Measurements from ENCODE around the gene LRP11. TPM values are rescaled to one million over a fixed set of nuclear protein-coding genes. Genes with fewer than 3 reads are reported as not detected.

The LRP11 gene
- total and polyA plus RNA-seq, 2 experiments from 2014 or later, result 50.3 to 108 TPM

GRCh38 chr6:149887343-149887742 is 23.2 kb upstream of the LRP11 start:
- in situ Hi-C loops (cut with MboI), result no loop called here
- DNase-seq, result peak; percentile 93
- Histone ChIP-seq H2AFZ (no peak overlapping the region), H3K4me1 (ENCODE audit: insufficient read depth) (peaks cover 64% of the 10 kb centered on the region), H3K9ac (peak overlapping the region; percentile 48), H3F3A (ENCODE audit: insufficient read depth) (peaks cover 46% of the 10 kb centered on the region), H3K4me2 (ENCODE audit: unreplicated experiment) (peak overlapping the region; percentile 61), H3K36me3 (ENCODE audit: low read depth) (no peaks in the 10 kb centered on the region), H3K9me2 (ENCODE audit: insufficient read depth) (no peaks in the 10 kb centered on the region), H4K20me1 (ENCODE audit: insufficient read depth) (no peaks in the 10 kb centered on the region), H3K4me3 (no peak overlapping the region), H3K27ac (peak overlapping the region; percentile 75), H3K9me3 (ENCODE audit: low read depth) (no peaks in the 10 kb centered on the region), H3K79me2 (ENCODE audit: insufficient read depth) (no peaks in the 10 kb centered on the region), H3K27me3 (replicated peaks; ENCODE audit: insufficient read depth) (no peaks in the 10 kb centered on the region)
- TF ChIP-seq EZH2 (IDR thresholded peaks at IDR 0.05; ENCODE audit: insufficient read depth, poor library complexity, severe bottlenecking) (no peak), EZH2phosphoT487 (IDR thresholded peaks at IDR 0.05; ENCODE audit: insufficient read depth, low read depth) (no peak)
- WGBS, 2 experiments (ENCODE audit: low coverage in 1 of 2, low lambda C conversion rate in 2 of 2, missing lambda C conversion rate in 2 of 2), result 1% methylated on average over 3 of the region's 3 CpGs

DNA sequence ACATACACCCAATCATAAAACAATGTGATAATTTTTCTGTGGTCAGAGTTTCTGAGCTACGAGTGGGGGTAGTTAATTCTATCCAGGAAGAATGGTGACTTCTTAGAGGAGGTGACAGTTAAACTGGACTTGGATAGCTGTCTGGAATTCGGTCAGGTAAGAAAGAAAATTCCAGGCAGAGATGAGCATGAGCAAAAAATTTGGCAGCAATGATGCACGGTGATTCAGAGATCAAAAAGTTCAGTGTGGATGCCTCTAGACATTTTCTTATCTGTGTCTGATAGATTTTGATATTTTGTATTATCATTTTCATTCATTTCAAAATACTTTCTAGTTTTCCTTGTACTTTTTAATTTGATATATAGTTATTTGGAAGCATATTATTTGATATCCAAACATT is 21.7 kb upstream of the LRP11 start:
- no peaks in the 10 kb centered on the region for H3K36me3 ChIP-seq (ENCODE audit: low read depth)
- no peak for DNase-seq
- H3K9me2 ChIP-seq (ENCODE audit: insufficient read depth), result no peaks in the 10 kb centered on the region
- no peaks in the 10 kb centered on the region for H3K27me3 ChIP-seq (replicated peaks; ENCODE audit: insufficient read depth)
- H3K9me3 ChIP-seq (ENCODE audit: low read depth), result no peaks in the 10 kb centered on the region
- no peaks in the 10 kb centered on the region for H4K20me1 ChIP-seq (ENCODE audit: insufficient read depth)
- H3F3A ChIP-seq (ENCODE audit: insufficient read depth), result peaks cover 32% of the 10 kb centered on the region
- H3K4me3 ChIP-seq, result no peak overlapping the region
- H3K79me2 ChIP-seq (ENCODE audit: insufficient read depth), result no peaks in the 10 kb centered on the region
- WGBS, 2 experiments (ENCODE audit: low coverage in 1 of 2, low lambda C conversion rate in 2 of 2, missing lambda C conversion rate in 2 of 2), result 60 to 66% methylated on average over 3 of the region's 3 CpGs
- H2AFZ ChIP-seq, result no peak overlapping the region
- in situ Hi-C loops (cut with MboI), result no loop called here
- peaks cover 53% of the 10 kb centered on the region for H3K4me1 ChIP-seq (ENCODE audit: insufficient read depth)
- H3K27ac ChIP-seq, result no peak overlapping the region
- no peak for TF ChIP-seq EZH2phosphoT487 (IDR thresholded peaks at IDR 0.05; ENCODE audit: insufficient read depth, low read depth)
- TF ChIP-seq EZH2 (IDR thresholded peaks at IDR 0.05; ENCODE audit: insufficient read depth, poor library complexity, severe bottlenecking), result no peak
- H3K4me2 ChIP-seq (ENCODE audit: unreplicated experiment), result no peak overlapping the region
- H3K9ac ChIP-seq, result no peak overlapping the region

- in situ Hi-C loops (cut with MboI), result no loop called here
- Histone ChIP-seq H3K4me2 (ENCODE audit: unreplicated experiment) (no peak overlapping the region), H3K4me1 (ENCODE audit: insufficient read depth) (peaks cover 42% of the 10 kb centered on the region), H3K9ac (no peak overlapping the region), H3K9me3 (ENCODE audit: low read depth) (no peaks in the 10 kb centered on the region), H3K27me3 (replicated peaks; ENCODE audit: insufficient read depth) (no peaks in the 10 kb centered on the region), H3K36me3 (ENCODE audit: low read depth) (no peaks in the 10 kb centered on the region), H4K20me1 (ENCODE audit: insufficient read depth) (no peaks in the 10 kb centered on the region), H3K27ac (no peak overlapping the region), H2AFZ (no peak overlapping the region), H3K4me3 (no peak overlapping the region), H3F3A (ENCODE audit: insufficient read depth) (peaks cover 31% of the 10 kb centered on the region), H3K9me2 (ENCODE audit: insufficient read depth) (no peaks in the 10 kb centered on the region), H3K79me2 (ENCODE audit: insufficient read depth) (no peaks in the 10 kb centered on the region)
- no peak for DNase-seq
- WGBS, 2 experiments (ENCODE audit: low coverage in 1 of 2, low lambda C conversion rate in 2 of 2, missing lambda C conversion rate in 2 of 2), result 64 to 66% methylated on average over 7 of the region's 7 CpGs
- TF ChIP-seq EZH2phosphoT487 (IDR thresholded peaks at IDR 0.05; ENCODE audit: insufficient read depth, low read depth), result no peak
- no peak for TF ChIP-seq EZH2 (IDR thresholded peaks at IDR 0.05; ENCODE audit: insufficient read depth, poor library complexity, severe bottlenecking)
These were observed 20.5 kb upstream of the LRP11 start for GRCh38 chr6:149884617-149885016.

GRCh38 chr6:149884215-149884614 is 20.1 kb upstream of the LRP11 start:
- H3F3A ChIP-seq (ENCODE audit: insufficient read depth), result peaks cover 27% of the 10 kb centered on the region
- H3K27me3 ChIP-seq (replicated peaks; ENCODE audit: insufficient read depth), result no peaks in the 10 kb centered on the region
- DNase-seq, result peak; percentile 65
- peak overlapping the region; percentile 24 for H3K4me2 ChIP-seq (ENCODE audit: unreplicated experiment)
- in situ Hi-C loops (cut with MboI), result no loop called here
- no peak overlapping the region for H2AFZ ChIP-seq
- peaks cover 40% of the 10 kb centered on the region for H3K4me1 ChIP-seq (ENCODE audit: insufficient read depth)
- H4K20me1 ChIP-seq (ENCODE audit: insufficient read depth), result no peaks in the 10 kb centered on the region
- no peaks in the 10 kb centered on the region for H3K79me2 ChIP-seq (ENCODE audit: insufficient read depth)
- WGBS, 2 experiments (ENCODE audit: low coverage in 1 of 2, low lambda C conversion rate in 2 of 2, missing lambda C conversion rate in 2 of 2), result 34 to 40% methylated on average over 11 of the region's 11 CpGs
- H3K9ac ChIP-seq, result no peak overlapping the region
- H3K9me2 ChIP-seq (ENCODE audit: insufficient read depth), result no peaks in the 10 kb centered on the region
- TF ChIP-seq EZH2 (IDR thresholded peaks at IDR 0.05; ENCODE audit: insufficient read depth, poor library complexity, severe bottlenecking) (no peak), EZH2phosphoT487 (IDR thresholded peaks at IDR 0.05; ENCODE audit: insufficient read depth, low read depth) (no peak)
- H3K9me3 ChIP-seq (ENCODE audit: low read depth), result no peaks in the 10 kb centered on the region
- no peaks in the 10 kb centered on the region for H3K36me3 ChIP-seq (ENCODE audit: low read depth)
- no peak overlapping the region for H3K4me3 ChIP-seq
- no peak overlapping the region for H3K27ac ChIP-seq

DNA sequence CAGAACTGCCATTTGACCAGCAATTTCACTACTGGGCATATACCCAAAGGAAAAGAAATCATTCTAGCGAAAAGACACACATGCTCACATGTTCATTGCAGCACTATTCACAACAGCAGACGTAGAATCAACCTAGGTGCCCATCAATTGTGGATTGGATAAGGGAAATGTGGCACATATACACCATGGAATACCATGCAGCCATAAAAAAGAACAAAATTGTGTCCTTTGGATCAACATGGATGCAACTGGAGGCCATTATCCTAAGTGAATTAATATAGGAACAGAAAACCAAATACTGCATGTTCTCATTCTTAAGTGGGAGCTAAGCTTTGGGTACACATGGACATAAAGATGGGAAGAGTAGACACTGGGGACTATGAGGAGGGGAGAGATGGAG is 17.7 kb upstream of the LRP11 start:
- H2AFZ ChIP-seq, result no peak overlapping the region
- H3K79me2 ChIP-seq (ENCODE audit: insufficient read depth), result no peaks in the 10 kb centered on the region
- no peaks in the 10 kb centered on the region for H4K20me1 ChIP-seq (ENCODE audit: insufficient read depth)
- H3K36me3 ChIP-seq (ENCODE audit: low read depth), result no peaks in the 10 kb centered on the region
- DNase-seq, result no peak
- no peaks in the 10 kb centered on the region for H3K9me3 ChIP-seq (ENCODE audit: low read depth)
- H3K27ac ChIP-seq, result no peak overlapping the region
- no peak overlapping the region for H3K9ac ChIP-seq
- TF ChIP-seq EZH2phosphoT487 (IDR thresholded peaks at IDR 0.05; ENCODE audit: insufficient read depth, low read depth), result no peak
- no peak for TF ChIP-seq EZH2 (IDR thresholded peaks at IDR 0.05; ENCODE audit: insufficient read depth, poor library complexity, severe bottlenecking)
- no peak overlapping the region for H3K4me3 ChIP-seq
- peaks cover 19% of the 10 kb centered on the region for H3K4me1 ChIP-seq (ENCODE audit: insufficient read depth)
- no peak overlapping the region for H3K4me2 ChIP-seq (ENCODE audit: unreplicated experiment)
- WGBS, 2 experiments (ENCODE audit: low coverage in 1 of 2, low lambda C conversion rate in 2 of 2, missing lambda C conversion rate in 2 of 2), result 80 to 95% methylated on average over 2 of the region's 2 CpGs
- H3K9me2 ChIP-seq (ENCODE audit: insufficient read depth), result no peaks in the 10 kb centered on the region
- no peaks in the 10 kb centered on the region for H3K27me3 ChIP-seq (replicated peaks; ENCODE audit: insufficient read depth)
- peaks cover 15% of the 10 kb centered on the region for H3F3A ChIP-seq (ENCODE audit: insufficient read depth)
- in situ Hi-C loops (cut with MboI), result no loop called here

Data from GM23248 (cell line).